HepG2 (cell line): ENCODE measurements around the gene CDK3. TPM values are rescaled to one million over a fixed set of nuclear protein-coding genes. Genes with fewer than 3 reads are reported as not detected.

ENCODE experiments used
- CEBPG ChIP-seq: IDR thresholded peaks from 2 replicates; pipeline ENCODE4 v1.6.1; 2016
- DNMT3B ChIP-seq: conservative IDR thresholded peaks from 2 replicates; pipeline ENCODE4 v1.6.1; 2016; ENCODE audit warnings: missing biosample characterization, control low read depth
- EZH2 ChIP-seq: conservative IDR thresholded peaks from 2 replicates; pipeline ENCODE4 v1.6.1; 2012; ENCODE audit warnings: mild to moderate bottlenecking, low read depth, low read length, moderate library complexity
- HDAC6 ChIP-seq: fragments of 200-600 bp; sonication (generic); IDR thresholded peaks from 2 replicates; pipeline ENCODE4 v1.7.0; 2017; ENCODE audit warnings: mild to moderate bottlenecking, antibody characterized with exemption, low read length, low read depth
- HIVEP1 ChIP-seq: sonication (generic); formaldehyde crosslinking; IDR thresholded peaks from 2 replicates; pipeline ENCODE4 v1.4.0; 2020; ENCODE audit warnings: mild to moderate bottlenecking, missing genetic modification reagents
- JUNB ChIP-seq: sonication (generic); formaldehyde crosslinking; IDR thresholded peaks from 2 replicates; pipeline ENCODE4 v1.8.0; 2022; ENCODE audit warnings: missing genetic modification reagents, mild to moderate bottlenecking, borderline replicate concordance
- SP5 ChIP-seq: IDR thresholded peaks from 2 replicates; pipeline ENCODE4 v1.6.1; 2016; ENCODE audit warnings: low read depth, borderline replicate concordance
- STAT5B ChIP-seq: sonication (generic); formaldehyde crosslinking; IDR thresholded peaks from 2 replicates; pipeline ENCODE4 v1.4.0; 2020; ENCODE audit warnings: missing genetic modification reagents
- ZKSCAN8 ChIP-seq: IDR thresholded peaks from 2 replicates; pipeline ENCODE4 v1.6.1; 2016; ENCODE audit warnings: borderline replicate concordance, missing genetic modification reagents, missing compliant biosample characterization
- ZNF296 ChIP-seq: sonication (generic); formaldehyde crosslinking; conservative IDR thresholded peaks from 2 replicates; pipeline ENCODE4 v1.5.0; 2020; ENCODE audit warnings: mild to moderate bottlenecking, missing genetic modification reagents
- ZNF768 ChIP-seq: sonication (generic); formaldehyde crosslinking; IDR thresholded peaks from 2 replicates; pipeline ENCODE4 v1.4.0; 2020; ENCODE audit warnings: missing genetic modification reagents
- ZNF788 ChIP-seq: sonication (generic); formaldehyde crosslinking; IDR thresholded peaks from 2 replicates; pipeline ENCODE4 v1.5.0; 2020; ENCODE audit warnings: mild to moderate bottlenecking, missing genetic modification reagents, borderline replicate concordance
- polyA plus RNA-seq, 8 experiments: library from polyadenylated mRNA; depleted of rRNA in 3 of 8; stranded (reverse) in 7 of 8; unstranded in 1 of 8; fragments of >200 nt; fragmentation: Illumina TruSeq in 4 of 8; extraction: Trizol in 4 of 8; gene quantifications; 2 replicates each; pipeline versions ENCODE4 v1.2.1 to v1.2.3, GENCODE V29; 2011 to 2016; ENCODE audit warnings: low read depth in 4 of 8, missing spikeins in 1 of 8, mixed read lengths in 1 of 8; ENCODE audit not compliant: insufficient read depth in 1 of 8
- total RNA-seq, 5 experiments: library from RNA; depleted of rRNA; stranded (reverse); fragments of >200 nt; fragmentation: Illumina TruSeq; extraction: Trizol; gene quantifications; 2 replicates each; pipeline ENCODE4 v1.2.3, GENCODE V29; 2016; ENCODE audit warnings: low read depth in 1 of 5
- TF ChIP-seq, protein P1 (sequence below), 2 experiments: sonication (generic) in 1 of 2; formaldehyde crosslinking in 1 of 2; IDR thresholded peaks; 2 replicates each; pipeline versions ENCODE4 v1.4.0 to v1.6.1; 2018 to 2020; ENCODE audit warnings: missing genetic modification reagents in 2 of 2, borderline replicate concordance in 1 of 2, low read depth in 1 of 2, mild to moderate bottlenecking in 1 of 2, missing biosample characterization in 1 of 2
- TF ChIP-seq, protein P2 (sequence below): sonication (generic); formaldehyde crosslinking; IDR thresholded peaks from 2 replicates; pipeline ENCODE4 v1.8.1; 2023; ENCODE audit warnings: mild to moderate bottlenecking, inconsistent platforms, moderate library complexity, missing genetic modification reagents, borderline replicate concordance
- TF ChIP-seq, protein P3 (sequence below): sonication (generic); formaldehyde crosslinking; conservative IDR thresholded peaks from 2 replicates; pipeline ENCODE4 v1.5.0; 2020; ENCODE audit warnings: missing genetic modification reagents
- TF ChIP-seq, protein P4 (sequence below): sonication (generic); formaldehyde crosslinking; IDR thresholded peaks from 2 replicates; pipeline ENCODE4 v1.5.0; 2020; ENCODE audit warnings: mild to moderate bottlenecking, missing genetic modification reagents, moderate library complexity
- TF ChIP-seq, protein P5 (sequence below): sonication (generic); formaldehyde crosslinking; IDR thresholded peaks from 2 replicates; pipeline ENCODE4 v1.4.0; 2020; ENCODE audit warnings: mild to moderate bottlenecking, missing genetic modification reagents

Gene CDK3
- total and polyA plus RNA-seq, 2 of the 13 experiments (the other 11 are each of a cell fraction or from before 2014, with no cell fraction given) = 5.8 to 11.4 TPM

DNA sequence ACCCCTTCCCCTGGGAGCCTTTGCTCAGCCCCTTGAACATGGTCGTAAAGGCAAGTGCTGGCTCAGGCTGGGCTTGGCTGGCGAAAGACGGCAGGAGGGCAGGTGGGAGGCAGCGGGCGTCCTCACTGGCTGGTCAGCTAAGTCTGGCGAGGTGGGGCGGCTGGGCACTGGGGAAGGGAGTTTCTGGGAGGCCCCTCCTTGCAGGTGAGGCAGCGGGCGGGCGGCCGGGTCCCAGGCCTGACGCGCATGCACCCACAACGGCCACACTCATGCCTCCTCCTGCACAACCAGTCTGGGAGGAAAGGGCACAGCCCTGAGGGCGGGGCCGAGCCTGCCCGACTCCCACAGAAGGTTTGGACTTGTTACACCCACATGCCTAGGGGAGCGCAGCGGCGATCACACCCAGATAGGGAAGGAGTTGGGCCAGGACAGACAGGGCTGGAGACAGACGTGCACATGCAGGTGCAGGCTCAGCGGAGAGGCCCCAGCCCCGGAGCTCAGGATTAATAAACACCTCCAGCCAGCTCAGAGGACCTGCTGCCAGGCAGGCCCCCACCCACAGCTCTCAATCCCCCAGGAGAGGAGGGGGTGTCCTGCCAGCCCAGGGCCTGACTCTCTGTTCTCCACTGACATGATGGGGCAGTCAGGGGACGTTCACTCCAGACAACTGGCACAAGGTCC is 26.6 kb downstream of the CDK3 start, which contains the start of gene EVPL (continued):
- TF ChIP-seq, protein P1, sequence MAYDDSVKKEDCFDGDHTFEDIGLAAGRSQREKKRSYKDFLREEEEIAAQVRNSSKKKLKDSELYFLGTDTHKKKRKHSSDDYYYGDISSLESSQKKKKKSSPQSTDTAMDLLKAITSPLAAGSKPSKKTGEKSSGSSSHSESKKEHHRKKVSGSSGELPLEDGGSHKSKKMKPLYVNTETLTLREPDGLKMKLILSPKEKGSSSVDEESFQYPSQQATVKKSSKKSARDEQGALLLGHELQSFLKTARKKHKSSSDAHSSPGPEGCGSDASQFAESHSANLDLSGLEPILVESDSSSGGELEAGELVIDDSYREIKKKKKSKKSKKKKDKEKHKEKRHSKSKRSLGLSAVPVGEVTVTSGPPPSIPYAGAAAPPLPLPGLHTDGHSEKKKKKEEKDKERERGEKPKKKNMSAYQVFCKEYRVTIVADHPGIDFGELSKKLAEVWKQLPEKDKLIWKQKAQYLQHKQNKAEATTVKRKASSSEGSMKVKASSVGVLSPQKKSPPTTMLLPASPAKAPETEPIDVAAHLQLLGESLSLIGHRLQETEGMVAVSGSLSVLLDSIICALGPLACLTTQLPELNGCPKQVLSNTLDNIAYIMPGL (CRISPR knock-in tag; IDR thresholded peaks at IDR 0.05; ENCODE audit: borderline replicate concordance in 1 of 2, low read depth in 1 of 2) = peak; percentile 45 to 54; a peak in 2 of 4 replicates
- TF ChIP-seq ZNF296 (0 out of 2 replicates have a peak, but pooled peaks have one; percentile 11), HIVEP1 (no peak), SP5 (peak; percentile 84), ZNF788 (no peak), HDAC6 (no peak), CEBPG (CRISPR knock-in tag) (peak; percentile 47), STAT5B (CRISPR knock-in tag) (no peak), ZKSCAN8 (CRISPR knock-in tag) (no peak), EZH2 (no peak), ZNF768 (CRISPR knock-in tag) (peak; percentile 31; the same call in 1 of the 2 replicates), DNMT3B (CRISPR knock-in tag) (no peak), JUNB (no peak)
- TF ChIP-seq, protein P2, sequence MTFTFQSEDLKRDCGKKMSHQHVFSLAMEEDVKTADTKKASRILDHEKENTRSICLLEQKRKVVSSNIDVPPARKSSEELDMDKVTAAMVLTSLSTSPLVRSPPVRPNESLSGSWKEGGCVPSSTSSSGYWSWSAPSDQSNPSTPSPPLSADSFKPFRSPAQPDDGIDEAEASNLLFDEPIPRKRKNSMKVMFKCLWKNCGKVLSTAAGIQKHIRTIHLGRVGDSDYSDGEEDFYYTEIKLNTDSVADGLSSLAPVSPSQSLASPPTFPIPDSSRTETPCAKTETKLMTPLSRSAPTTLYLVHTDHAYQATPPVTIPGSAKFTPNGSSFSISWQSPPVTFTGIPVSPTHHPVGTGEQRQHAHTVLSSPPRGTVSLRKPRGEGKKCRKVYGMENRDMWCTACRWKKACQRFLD (CRISPR knock-in tag) = 0 out of 2 replicates have a peak, but pooled peaks have one; percentile 4
- TF ChIP-seq, protein P3, sequence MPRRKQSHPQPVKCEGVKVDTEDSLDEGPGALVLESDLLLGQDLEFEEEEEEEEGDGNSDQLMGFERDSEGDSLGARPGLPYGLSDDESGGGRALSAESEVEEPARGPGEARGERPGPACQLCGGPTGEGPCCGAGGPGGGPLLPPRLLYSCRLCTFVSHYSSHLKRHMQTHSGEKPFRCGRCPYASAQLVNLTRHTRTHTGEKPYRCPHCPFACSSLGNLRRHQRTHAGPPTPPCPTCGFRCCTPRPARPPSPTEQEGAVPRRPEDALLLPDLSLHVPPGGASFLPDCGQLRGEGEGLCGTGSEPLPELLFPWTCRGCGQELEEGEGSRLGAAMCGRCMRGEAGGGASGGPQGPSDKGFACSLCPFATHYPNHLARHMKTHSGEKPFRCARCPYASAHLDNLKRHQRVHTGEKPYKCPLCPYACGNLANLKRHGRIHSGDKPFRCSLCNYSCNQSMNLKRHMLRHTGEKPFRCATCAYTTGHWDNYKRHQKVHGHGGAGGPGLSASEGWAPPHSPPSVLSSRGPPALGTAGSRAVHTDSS (CRISPR knock-in tag) = no peak
- TF ChIP-seq, protein P4, sequence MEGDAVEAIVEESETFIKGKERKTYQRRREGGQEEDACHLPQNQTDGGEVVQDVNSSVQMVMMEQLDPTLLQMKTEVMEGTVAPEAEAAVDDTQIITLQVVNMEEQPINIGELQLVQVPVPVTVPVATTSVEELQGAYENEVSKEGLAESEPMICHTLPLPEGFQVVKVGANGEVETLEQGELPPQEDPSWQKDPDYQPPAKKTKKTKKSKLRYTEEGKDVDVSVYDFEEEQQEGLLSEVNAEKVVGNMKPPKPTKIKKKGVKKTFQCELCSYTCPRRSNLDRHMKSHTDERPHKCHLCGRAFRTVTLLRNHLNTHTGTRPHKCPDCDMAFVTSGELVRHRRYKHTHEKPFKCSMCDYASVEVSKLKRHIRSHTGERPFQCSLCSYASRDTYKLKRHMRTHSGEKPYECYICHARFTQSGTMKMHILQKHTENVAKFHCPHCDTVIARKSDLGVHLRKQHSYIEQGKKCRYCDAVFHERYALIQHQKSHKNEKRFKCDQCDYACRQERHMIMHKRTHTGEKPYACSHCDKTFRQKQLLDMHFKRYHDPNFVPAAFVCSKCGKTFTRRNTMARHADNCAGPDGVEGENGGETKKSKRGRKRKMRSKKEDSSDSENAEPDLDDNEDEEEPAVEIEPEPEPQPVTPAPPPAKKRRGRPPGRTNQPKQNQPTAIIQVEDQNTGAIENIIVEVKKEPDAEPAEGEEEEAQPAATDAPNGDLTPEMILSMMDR (CRISPR knock-in tag) = no peak
- TF ChIP-seq, protein P5, sequence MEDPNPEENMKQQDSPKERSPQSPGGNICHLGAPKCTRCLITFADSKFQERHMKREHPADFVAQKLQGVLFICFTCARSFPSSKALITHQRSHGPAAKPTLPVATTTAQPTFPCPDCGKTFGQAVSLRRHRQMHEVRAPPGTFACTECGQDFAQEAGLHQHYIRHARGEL (CRISPR knock-in tag) = no peak
